ENCODE results near the gene TBX4.

DNA sequence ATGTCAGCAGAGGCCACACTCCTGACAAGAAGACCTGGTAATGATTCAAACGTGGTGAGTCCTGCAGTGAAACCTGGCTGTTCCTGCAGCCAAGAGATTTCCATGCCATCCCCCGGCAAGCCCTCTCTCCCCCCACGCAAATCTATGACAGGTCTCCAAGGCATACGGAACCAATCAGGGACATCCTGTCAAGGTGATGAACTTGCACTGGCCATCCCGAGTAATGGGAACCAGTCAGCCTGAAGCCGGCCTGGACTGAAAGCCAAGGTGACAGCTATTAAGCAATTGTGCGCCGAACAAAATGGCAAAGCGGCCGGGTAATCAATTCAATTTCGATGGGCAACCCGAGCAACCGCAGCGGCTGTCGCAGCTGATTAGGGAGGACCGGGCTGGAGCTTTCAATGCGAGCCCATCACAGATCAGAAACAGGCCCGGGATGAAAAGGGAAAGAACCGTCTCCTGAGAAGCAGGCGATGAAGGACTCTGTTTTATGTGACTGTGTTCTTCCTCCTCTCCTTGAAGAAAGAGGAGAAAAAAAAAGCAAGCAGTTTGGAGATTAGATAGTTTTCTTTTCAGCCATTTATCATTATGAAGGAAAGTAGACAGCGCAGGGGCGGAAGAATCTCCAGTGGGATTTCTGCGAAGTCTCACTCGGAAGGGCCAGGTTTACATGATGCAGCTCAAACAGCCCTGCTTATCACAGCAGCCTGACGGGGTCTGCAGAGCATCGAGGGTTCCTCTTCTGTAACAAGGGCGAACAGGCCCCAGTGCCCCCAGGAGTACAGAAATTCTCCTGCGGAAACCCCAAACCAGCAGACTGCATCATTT lies 35.2 kb downstream of the TBX4 start:
- no peak for TF ChIP-seq CTCF (IDR thresholded peaks at IDR 0.05 in 4 of 5, conservative IDR thresholded peaks at IDR 0.05 in 1 of 5)
- no peak for TF ChIP-seq POLR2A (IDR thresholded peaks at IDR 0.05)

Data from gastrocnemius medialis (tissue), 4 donors.